Glutamatergic neuron (in vitro differentiated cells): Measurements from ENCODE around the gene CTRB2. TPM values are rescaled to one million over a fixed set of nuclear protein-coding genes. Genes with fewer than 3 reads are reported as not detected.

Source experiments
- DNase-seq: peaks from one replicate; pipeline ENCODE4 v3.0.0; 2022
- H3K27ac Mint-ChIP-seq: one replicate; pipeline ENCODE4 v1.8.0; 2020; ENCODE audit warnings: mild to moderate bottlenecking, mixed read lengths, inconsistent platforms; ENCODE audit not compliant: unreplicated experiment
- H3K27me3 Mint-ChIP-seq: one replicate; pipeline ENCODE4 v1.8.0; 2020; ENCODE audit warnings: mild to moderate bottlenecking, moderate library complexity, mixed read lengths, inconsistent platforms; ENCODE audit not compliant: unreplicated experiment
- H3K36me3 Mint-ChIP-seq: one replicate; pipeline ENCODE4 v1.8.0; 2020; ENCODE audit warnings: mild to moderate bottlenecking, mixed read lengths, inconsistent platforms; ENCODE audit not compliant: unreplicated experiment
- H3K4me1 Mint-ChIP-seq: one replicate; pipeline ENCODE4 v1.8.0; 2020; ENCODE audit warnings: mild to moderate bottlenecking, low read depth, mixed read lengths, inconsistent platforms; ENCODE audit not compliant: unreplicated experiment
- H3K4me3 Mint-ChIP-seq: one replicate; pipeline ENCODE4 v1.8.0; 2020; ENCODE audit warnings: mild to moderate bottlenecking, mixed read lengths, inconsistent platforms; ENCODE audit not compliant: unreplicated experiment
- H3K9me3 Mint-ChIP-seq: one replicate; pipeline ENCODE4 v1.8.0; 2020; ENCODE audit warnings: mild to moderate bottlenecking, moderate library complexity, mixed read lengths, inconsistent platforms; ENCODE audit not compliant: unreplicated experiment
- CTCF ChIP-seq: fragments of 200-600 bp; sonication (generic); IDR thresholded peaks from one replicate; pipeline ENCODE4 v1.5.0; 2021; ENCODE audit not compliant: partially characterized antibody, unreplicated experiment
- total RNA-seq: library from RNA; stranded (reverse); fragmentation: NEBNext Ultra II Directional; extraction: Animal tissue kit (Norgen Biotek cat#: 25700); gene quantifications from one replicate; pipeline ENCODE4 v1.2.1, GENCODE V29; 2021; ENCODE audit not compliant: unreplicated experiment

CTRB2 gene
- total RNA-seq, 1 donor from 2014 or later, result not detected

GRCh38 chr16:75203096-75203495 is 3.9 kb downstream of the CTRB2 start:
- no peak for TF ChIP-seq CTCF
- Mint-ChIP-seq H3K27me3 (peaks cover 1% of the 10 kb centered on the region), H3K27ac (no peak overlapping the region)

GRCh38 chr16:75202069-75202590 is 4.8 kb downstream of the CTRB2 start:
- Mint-ChIP-seq H3K27me3 (peaks cover 3% of the 10 kb centered on the region), H3K36me3 (no peaks in the 10 kb centered on the region), H3K27ac (no peak overlapping the region), H3K4me3 (no peak overlapping the region), H3K9me3 (peaks cover 5% of the 10 kb centered on the region), H3K4me1 (peaks cover 7% of the 10 kb centered on the region)
- no peak for TF ChIP-seq CTCF
- no peak for DNase-seq

More at GRCh38 chr16:75203096-75203495, 3.9 kb downstream of the CTRB2 start:
- no peak overlapping the region for H3K4me3 Mint-ChIP-seq
- peaks cover 4% of the 10 kb centered on the region for H3K9me3 Mint-ChIP-seq
- no peak for DNase-seq
- H3K4me1 Mint-ChIP-seq, result peaks cover 3% of the 10 kb centered on the region
- H3K36me3 Mint-ChIP-seq, result no peaks in the 10 kb centered on the region

GRCh38 chr16:75198135-75198600 is 8.8 kb downstream of the CTRB2 start:
- Mint-ChIP-seq H3K27me3 (peaks cover 8% of the 10 kb centered on the region), H3K9me3 (peaks cover 6% of the 10 kb centered on the region), H3K27ac (no peak overlapping the region), H3K36me3 (peaks cover 3% of the 10 kb centered on the region), H3K4me1 (peaks cover 11% of the 10 kb centered on the region), H3K4me3 (no peak overlapping the region)
- DNase-seq, result no peak
- TF ChIP-seq CTCF, result no peak

GRCh38 chr16:75197522-75198134 is 9.3 kb downstream of the CTRB2 start:
- H3K27ac Mint-ChIP-seq, result no peak overlapping the region
- H3K36me3 Mint-ChIP-seq, result peaks cover 7% of the 10 kb centered on the region
- H3K27me3 Mint-ChIP-seq, result peaks cover 8% of the 10 kb centered on the region
- peaks cover 11% of the 10 kb centered on the region for H3K4me1 Mint-ChIP-seq
- peaks cover 6% of the 10 kb centered on the region for H3K9me3 Mint-ChIP-seq
- no peak for TF ChIP-seq CTCF
- peak overlapping the region; percentile 3 for H3K4me3 Mint-ChIP-seq
- DNase-seq, result no peak

- Mint-ChIP-seq H3K27ac (no peak overlapping the region), H3K36me3 (peaks cover 7% of the 10 kb centered on the region), H3K27me3 (peaks cover 8% of the 10 kb centered on the region), H3K4me1 (peaks cover 11% of the 10 kb centered on the region), H3K9me3 (peaks cover 8% of the 10 kb centered on the region), H3K4me3 (no peak overlapping the region)
- no peak for DNase-seq
- no peak for TF ChIP-seq CTCF
These were observed 10.1 kb downstream of the CTRB2 start for GRCh38 chr16:75196836-75197235.
